ENCODE data around the gene AASDH.

DNA sequence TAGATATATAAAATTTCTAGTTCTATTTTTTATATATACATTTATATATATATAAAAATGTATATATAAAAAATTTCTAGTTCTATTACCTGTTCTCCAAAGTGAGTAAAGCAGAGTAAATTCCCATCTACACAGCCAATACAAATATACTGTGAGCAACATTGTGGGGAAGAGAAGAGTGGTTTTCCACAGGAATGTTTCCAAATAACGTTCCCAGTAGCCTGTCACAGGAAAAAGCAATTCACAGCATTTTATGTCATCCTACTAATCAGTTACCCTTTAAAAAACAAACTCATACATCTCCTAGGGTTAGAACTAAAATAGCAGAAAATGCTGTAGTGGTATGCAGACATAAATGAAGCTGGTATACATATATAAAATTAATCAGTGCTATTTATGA is 44.5 kb downstream of the AASDH start:
- TF ChIP-seq, protein P1, sequence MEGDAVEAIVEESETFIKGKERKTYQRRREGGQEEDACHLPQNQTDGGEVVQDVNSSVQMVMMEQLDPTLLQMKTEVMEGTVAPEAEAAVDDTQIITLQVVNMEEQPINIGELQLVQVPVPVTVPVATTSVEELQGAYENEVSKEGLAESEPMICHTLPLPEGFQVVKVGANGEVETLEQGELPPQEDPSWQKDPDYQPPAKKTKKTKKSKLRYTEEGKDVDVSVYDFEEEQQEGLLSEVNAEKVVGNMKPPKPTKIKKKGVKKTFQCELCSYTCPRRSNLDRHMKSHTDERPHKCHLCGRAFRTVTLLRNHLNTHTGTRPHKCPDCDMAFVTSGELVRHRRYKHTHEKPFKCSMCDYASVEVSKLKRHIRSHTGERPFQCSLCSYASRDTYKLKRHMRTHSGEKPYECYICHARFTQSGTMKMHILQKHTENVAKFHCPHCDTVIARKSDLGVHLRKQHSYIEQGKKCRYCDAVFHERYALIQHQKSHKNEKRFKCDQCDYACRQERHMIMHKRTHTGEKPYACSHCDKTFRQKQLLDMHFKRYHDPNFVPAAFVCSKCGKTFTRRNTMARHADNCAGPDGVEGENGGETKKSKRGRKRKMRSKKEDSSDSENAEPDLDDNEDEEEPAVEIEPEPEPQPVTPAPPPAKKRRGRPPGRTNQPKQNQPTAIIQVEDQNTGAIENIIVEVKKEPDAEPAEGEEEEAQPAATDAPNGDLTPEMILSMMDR (conservative IDR thresholded peaks at IDR 0.05; ENCODE audit: low read length), result no peak
- no peak for TF ChIP-seq EZH2phosphoT487 (IDR thresholded peaks at IDR 0.05; ENCODE audit: borderline replicate concordance)

Data from Loucy (cell line).